Suprapubic skin (tissue), 4 donors: ENCODE results near the gene SLC13A2.

Source experiments
- EP300 ChIP-seq: sonication (generic); formaldehyde crosslinking; IDR thresholded peaks from one replicate; pipeline ENCODE4 v1.6.1; 2017; ENCODE audit warnings: antibody characterized with exemption
- POLR2A ChIP-seq, 2 donors: fragments of 450-650 bp; IDR thresholded peaks; one replicate each; pipeline ENCODE4 v1.6.1; 2017; ENCODE audit warnings: antibody characterized with exemption in 2 of 2, mild to moderate bottlenecking in 2 of 2, moderate library complexity in 2 of 2
- POLR2AphosphoS5 ChIP-seq, 3 donors: sonication (generic); formaldehyde crosslinking; IDR thresholded peaks; one replicate each; pipeline ENCODE4 v1.6.1; 2017; ENCODE audit warnings: antibody characterized with exemption in 3 of 3
- TF ChIP-seq, protein P1 (sequence below), 2 donors: fragments of 200-600 bp in 1 of 2; fragments of 450-650 bp in 1 of 2; sonication (generic) in 1 of 2; IDR thresholded peaks; one replicate each; pipeline ENCODE4 v1.5.1; 2016 to 2019; ENCODE audit warnings: antibody characterized with exemption in 2 of 2, mild to moderate bottlenecking in 1 of 2, moderate library complexity in 1 of 2

DNA sequence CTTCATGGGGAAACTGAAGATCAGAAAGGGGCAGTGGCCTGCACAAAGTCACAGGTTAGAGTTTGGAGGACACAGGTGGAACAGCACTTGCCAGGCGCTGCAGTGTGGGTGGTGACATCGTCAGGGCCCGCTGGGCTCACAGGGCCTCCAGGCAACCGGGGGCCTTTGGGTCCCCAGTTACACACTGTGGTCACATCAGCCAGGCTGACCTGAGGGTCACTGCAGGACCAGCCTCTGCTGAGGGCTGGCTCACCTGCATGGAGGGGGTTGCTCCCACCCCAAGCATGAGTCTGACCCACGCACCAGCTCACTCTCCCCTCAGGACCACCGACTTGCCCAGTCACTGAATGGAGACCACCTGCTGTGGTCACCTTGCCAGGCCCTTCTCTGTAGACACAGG is 49.7 kb downstream of the SLC13A2 start:
- TF ChIP-seq POLR2A (IDR thresholded peaks at IDR 0.05), result no peak
- TF ChIP-seq, protein P1, sequence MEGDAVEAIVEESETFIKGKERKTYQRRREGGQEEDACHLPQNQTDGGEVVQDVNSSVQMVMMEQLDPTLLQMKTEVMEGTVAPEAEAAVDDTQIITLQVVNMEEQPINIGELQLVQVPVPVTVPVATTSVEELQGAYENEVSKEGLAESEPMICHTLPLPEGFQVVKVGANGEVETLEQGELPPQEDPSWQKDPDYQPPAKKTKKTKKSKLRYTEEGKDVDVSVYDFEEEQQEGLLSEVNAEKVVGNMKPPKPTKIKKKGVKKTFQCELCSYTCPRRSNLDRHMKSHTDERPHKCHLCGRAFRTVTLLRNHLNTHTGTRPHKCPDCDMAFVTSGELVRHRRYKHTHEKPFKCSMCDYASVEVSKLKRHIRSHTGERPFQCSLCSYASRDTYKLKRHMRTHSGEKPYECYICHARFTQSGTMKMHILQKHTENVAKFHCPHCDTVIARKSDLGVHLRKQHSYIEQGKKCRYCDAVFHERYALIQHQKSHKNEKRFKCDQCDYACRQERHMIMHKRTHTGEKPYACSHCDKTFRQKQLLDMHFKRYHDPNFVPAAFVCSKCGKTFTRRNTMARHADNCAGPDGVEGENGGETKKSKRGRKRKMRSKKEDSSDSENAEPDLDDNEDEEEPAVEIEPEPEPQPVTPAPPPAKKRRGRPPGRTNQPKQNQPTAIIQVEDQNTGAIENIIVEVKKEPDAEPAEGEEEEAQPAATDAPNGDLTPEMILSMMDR (IDR thresholded peaks at IDR 0.05), result no peak
- TF ChIP-seq POLR2AphosphoS5 (IDR thresholded peaks at IDR 0.05), result no peak
- no peak for TF ChIP-seq EP300
